Activated CD8-positive, alpha-beta memory T cell treated with anti-CD3 and anti-CD28 coated beads for 24 hours (primary cell): ENCODE data around the gene CALCA.

Source experiments
- DNase-seq: peaks from one replicate; pipeline ENCODE4 v3.0.0-alpha.2; 2020

Gene CALCA

DNA sequence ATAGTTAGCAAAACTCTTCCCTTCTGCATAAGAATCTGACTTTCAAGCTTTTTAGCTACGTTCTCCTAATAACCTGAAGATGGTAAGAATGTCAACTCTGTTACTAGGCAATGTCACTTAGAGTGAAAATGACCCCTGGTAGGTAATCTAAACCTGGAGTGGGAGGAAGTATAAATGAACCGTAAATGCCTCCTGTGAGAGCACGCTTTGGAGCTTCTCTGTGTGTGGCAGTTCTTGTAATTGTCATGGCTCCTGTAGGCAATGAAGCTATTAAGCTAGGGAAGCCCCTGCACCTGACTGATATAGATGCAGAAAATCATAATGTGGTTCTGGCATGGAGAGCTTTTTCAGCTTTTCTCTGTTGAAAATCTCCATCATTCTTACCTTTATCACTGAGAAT, 29.4 kb downstream of the CALCA start:
- no peak for DNase-seq

DNA sequence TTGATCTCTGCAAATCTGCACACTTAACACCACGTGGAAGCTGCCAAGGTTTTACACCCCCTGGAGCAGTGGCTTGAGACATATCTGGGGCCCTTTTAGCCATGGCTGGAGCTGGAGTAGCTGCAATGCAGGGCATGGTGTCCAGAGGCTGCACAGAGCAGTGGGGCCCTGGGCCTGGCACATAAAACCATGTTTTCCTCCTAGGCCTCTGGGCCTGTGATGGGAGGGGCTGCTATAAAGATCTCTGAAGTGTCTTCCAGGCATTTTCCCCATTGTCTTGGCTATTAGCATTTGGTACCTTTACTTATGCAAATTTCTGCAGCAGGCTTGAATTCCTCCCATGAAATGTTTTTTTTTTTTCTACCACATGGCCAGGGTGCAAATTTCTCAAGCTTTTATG, 33.2 kb downstream of the CALCA start:
- DNase-seq: no peak

DNA sequence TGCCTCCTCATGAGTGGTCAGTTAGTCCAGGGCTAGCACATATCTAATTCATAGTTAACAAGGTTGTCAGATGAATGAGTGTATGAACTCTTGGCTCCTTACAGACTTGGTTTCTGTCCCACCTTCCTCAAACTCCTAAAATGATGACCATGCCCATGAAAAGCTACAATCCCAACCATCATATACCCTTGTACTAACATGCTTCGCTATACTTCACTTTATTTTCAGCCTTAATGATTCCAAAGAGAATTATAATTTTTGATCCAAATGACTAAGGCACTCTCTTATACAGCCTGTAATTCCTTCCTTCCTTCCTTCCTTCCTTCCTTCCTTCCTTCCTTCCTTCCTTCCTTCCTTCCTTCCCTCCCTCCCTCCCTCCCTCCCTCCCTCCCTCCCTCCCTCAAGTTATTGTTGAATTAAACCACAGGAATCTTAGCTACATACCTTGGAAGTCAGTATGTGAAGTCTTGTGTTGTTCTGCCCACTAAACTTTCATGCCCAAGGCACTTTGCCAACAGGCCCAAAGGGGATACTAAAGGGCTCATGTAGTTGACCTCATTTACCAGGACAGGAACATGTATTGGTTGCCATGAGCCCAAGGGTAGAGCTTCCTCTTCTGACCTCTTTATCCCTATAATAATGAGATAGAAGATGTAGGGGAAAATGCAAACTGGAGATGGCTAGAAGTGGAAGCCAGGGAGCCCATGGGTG, 37.4 kb downstream of the CALCA start:
- no peak for DNase-seq

DNA sequence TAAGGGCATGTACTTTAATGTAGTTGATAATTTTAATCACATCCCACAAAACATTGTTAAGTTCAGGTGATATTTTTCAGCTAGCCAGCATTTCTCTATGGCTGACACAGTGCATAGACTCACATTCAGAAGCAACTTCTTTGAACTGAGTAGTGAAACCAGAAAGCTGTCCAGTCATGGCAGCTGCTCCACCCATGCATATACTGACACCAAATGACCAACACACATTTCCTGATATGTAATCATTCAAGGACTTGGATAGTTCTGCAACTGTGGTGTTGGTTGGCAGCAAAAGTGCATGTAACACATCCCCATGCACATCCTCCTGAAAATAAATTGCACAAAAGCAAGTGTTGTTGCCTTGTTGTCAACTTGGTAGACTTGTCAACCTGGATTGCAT, 39.7 kb downstream of the CALCA start:
- no peak for DNase-seq

DNA sequence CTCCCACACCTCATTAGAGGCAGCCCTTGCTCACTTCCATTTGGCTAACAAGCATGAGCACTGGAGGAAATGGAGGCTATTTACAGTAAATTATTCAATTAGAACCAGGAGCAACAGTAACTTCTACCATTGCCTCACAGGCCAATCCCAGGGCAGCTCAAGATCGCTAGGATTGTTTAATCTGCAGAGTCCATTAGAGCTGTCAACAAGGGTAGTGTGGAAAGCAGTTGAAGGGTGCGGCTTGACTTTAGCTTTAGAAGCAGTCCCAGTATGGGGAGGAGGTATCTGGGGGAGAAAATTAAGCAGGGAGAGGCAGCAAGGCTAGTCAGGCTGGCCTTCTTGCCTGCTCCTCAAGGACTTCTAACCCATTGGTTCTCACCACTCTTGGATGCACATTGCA, 41.8 kb downstream of the CALCA start:
- no peak for DNase-seq

DNA sequence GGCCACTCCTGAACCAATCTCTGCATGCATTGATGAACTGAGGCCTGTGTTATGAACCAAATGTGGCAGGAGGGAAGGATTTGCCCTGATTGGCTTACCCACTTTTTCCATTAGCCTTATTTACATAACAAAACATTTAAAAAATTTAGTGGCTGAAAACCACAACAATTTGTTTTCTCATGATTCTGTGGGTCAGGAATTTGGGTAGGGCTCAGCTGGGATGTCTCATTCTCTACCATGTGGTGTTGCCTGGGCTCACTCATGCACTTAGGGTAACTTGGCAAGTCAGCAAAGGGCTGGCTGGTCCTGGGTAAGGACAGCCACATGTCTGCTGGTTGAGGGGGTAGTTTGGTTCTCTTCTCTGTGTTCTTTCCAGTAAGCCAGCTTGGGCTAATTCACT, 45.0 kb downstream of the CALCA start:
- no peak for DNase-seq

DNA sequence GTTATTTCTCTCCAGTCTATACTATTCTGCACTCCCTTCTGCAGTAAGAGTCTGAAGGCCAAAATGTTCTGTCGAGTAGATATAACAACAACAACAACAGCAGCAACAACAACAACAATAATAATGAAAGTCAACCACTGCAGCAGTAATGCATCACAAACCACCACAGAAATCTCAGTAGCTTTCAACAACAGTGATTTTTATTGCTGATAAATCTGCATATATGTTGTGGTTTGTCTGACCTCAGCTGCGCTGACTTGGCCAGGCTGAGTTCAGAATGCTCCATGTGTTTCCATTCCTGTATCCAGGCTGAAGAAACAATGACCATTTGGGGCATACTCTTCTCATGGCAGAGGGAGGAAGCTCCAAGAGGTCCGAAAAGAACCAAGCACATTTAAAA, 47.8 kb downstream of the CALCA start:
- no peak for DNase-seq
